ENCODE measurements around the gene ST6GALNAC3. TPM values are rescaled to one million over a fixed set of nuclear protein-coding genes. Genes with fewer than 3 reads are reported as not detected.

The ST6GALNAC3 gene
- polyA plus RNA-seq, 4 donors, result under 0.01 to 21.7 (median 2.6) TPM

GRCh38 chr1:76257823-76258222 lies 183.3 kb downstream of the ST6GALNAC3 start:
- H3K4me3 ChIP-seq (ENCODE audit: low read depth in 1 of 3, low read length in 3 of 3), result no peak overlapping the region
- no peaks in the 10 kb centered on the region for H3K27me3 ChIP-seq (ENCODE audit: control insufficient read depth in 3 of 3, insufficient read depth in 3 of 3, low read length in 3 of 3)
- DNase-seq, result no peak
- peaks cover 0 to 2% (median 0%) of the 10 kb centered on the region in 3 donors for H3K36me3 ChIP-seq (ENCODE audit: control insufficient read depth in 3 of 3, insufficient read depth in 2 of 3, low read depth in 1 of 3, low read length in 3 of 3)
- H3K27ac ChIP-seq (ENCODE audit: low read depth in 1 of 3, low read length in 2 of 3), result no peak overlapping the region
- H3K9me3 ChIP-seq (ENCODE audit: control insufficient read depth in 2 of 2, insufficient read depth in 1 of 2, low read depth in 1 of 2, low read length in 1 of 2), result no peaks in the 10 kb centered on the region
- no peak for FAIRE-seq
- WGBS, 3 donors, result 90 to 100% (median 92%) methylated on average over 2 of the region's 2 CpGs
- H3K4me1 ChIP-seq (ENCODE audit: control insufficient read depth in 3 of 3, insufficient read depth in 2 of 3, low read depth in 1 of 3, low read length in 2 of 3), result peaks cover 0 to 2% (median 0%) of the 10 kb centered on the region in 3 donors

- no peak for DNase-seq
- no peak overlapping the region for H3K27ac ChIP-seq (ENCODE audit: low read depth in 1 of 3, low read length in 2 of 3)
- no peak for FAIRE-seq
- no peaks in the 10 kb centered on the region for H3K36me3 ChIP-seq (ENCODE audit: control insufficient read depth in 3 of 3, insufficient read depth in 2 of 3, low read depth in 1 of 3, low read length in 3 of 3)
- H3K27me3 ChIP-seq (ENCODE audit: control insufficient read depth in 3 of 3, insufficient read depth in 3 of 3, low read length in 3 of 3), result no peaks in the 10 kb centered on the region
- no peak overlapping the region for H3K4me3 ChIP-seq (ENCODE audit: low read depth in 1 of 3, low read length in 3 of 3)
- 29 to 71% (median 35%) methylated on average over 1 of the region's 1 CpG for WGBS, 3 donors
- no peaks in the 10 kb centered on the region for H3K9me3 ChIP-seq (ENCODE audit: control insufficient read depth in 2 of 2, insufficient read depth in 1 of 2, low read depth in 1 of 2, low read length in 1 of 2)
- H3K4me1 ChIP-seq (ENCODE audit: control insufficient read depth in 3 of 3, insufficient read depth in 2 of 3, low read depth in 1 of 3, low read length in 2 of 3), result peaks cover 0 to 2% (median 0%) of the 10 kb centered on the region in 3 donors
These were observed 184.7 kb downstream of the ST6GALNAC3 start for GRCh38 chr1:76259270-76259669.

GRCh38 chr1:76260279-76260678 lies 185.7 kb downstream of the ST6GALNAC3 start:
- H3K36me3 ChIP-seq (ENCODE audit: control insufficient read depth in 3 of 3, insufficient read depth in 2 of 3, low read depth in 1 of 3, low read length in 3 of 3), result no peaks in the 10 kb centered on the region
- H3K9me3 ChIP-seq (ENCODE audit: control insufficient read depth in 2 of 2, insufficient read depth in 1 of 2, low read depth in 1 of 2, low read length in 1 of 2), result no peaks in the 10 kb centered on the region
- no peaks in the 10 kb centered on the region for H3K27me3 ChIP-seq (ENCODE audit: control insufficient read depth in 3 of 3, insufficient read depth in 3 of 3, low read length in 3 of 3)
- DNase-seq (no peak), FAIRE-seq (no peak)
- peaks cover 0 to 2% (median 0%) of the 10 kb centered on the region in 3 donors for H3K4me1 ChIP-seq (ENCODE audit: control insufficient read depth in 3 of 3, insufficient read depth in 2 of 3, low read depth in 1 of 3, low read length in 2 of 3)
- no peak overlapping the region for H3K4me3 ChIP-seq (ENCODE audit: low read depth in 1 of 3, low read length in 3 of 3)
- no peak overlapping the region for H3K27ac ChIP-seq (ENCODE audit: low read depth in 1 of 3, low read length in 2 of 3)
- WGBS, 3 donors, result 46 to 54% (median 51%) methylated on average over 2 of the region's 2 CpGs

DNA sequence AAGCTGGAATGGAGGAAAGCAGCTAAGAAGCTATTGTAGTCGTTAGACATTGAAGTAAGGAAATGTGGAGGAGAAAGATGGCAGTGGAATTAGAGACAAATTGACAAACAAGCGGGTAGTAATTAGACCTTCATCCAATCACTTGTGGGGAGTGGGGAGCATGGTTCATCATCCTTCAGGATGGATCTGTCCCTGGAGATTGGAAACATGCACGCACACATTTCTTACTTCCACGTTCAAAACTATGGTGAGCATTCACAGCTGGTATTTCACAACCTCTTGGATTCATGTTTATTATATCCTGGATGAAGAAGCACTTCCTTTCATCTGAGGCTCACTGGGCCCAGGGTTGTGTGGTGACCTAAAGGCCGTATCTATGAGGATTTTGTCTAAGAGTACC lies 188.1 kb downstream of the ST6GALNAC3 start:
- H3K27ac ChIP-seq (ENCODE audit: low read depth in 1 of 3, low read length in 2 of 3), result no peak overlapping the region
- no peak for FAIRE-seq
- 77 to 91% (median 82%) methylated on average over 5 of the region's 5 CpGs for WGBS, 3 donors
- no peak overlapping the region for H3K4me3 ChIP-seq (ENCODE audit: low read depth in 1 of 3, low read length in 3 of 3)
- H3K36me3 ChIP-seq (ENCODE audit: control insufficient read depth in 3 of 3, insufficient read depth in 2 of 3, low read depth in 1 of 3, low read length in 3 of 3), result no peaks in the 10 kb centered on the region
- no peaks in the 10 kb centered on the region for H3K27me3 ChIP-seq (ENCODE audit: control insufficient read depth in 3 of 3, insufficient read depth in 3 of 3, low read length in 3 of 3)
- H3K4me1 ChIP-seq (ENCODE audit: control insufficient read depth in 3 of 3, insufficient read depth in 2 of 3, low read depth in 1 of 3, low read length in 2 of 3), result no peaks in the 10 kb centered on the region
- no peak for DNase-seq
- no peaks in the 10 kb centered on the region for H3K9me3 ChIP-seq (ENCODE audit: control insufficient read depth in 2 of 2, insufficient read depth in 1 of 2, low read depth in 1 of 2, low read length in 1 of 2)

DNA sequence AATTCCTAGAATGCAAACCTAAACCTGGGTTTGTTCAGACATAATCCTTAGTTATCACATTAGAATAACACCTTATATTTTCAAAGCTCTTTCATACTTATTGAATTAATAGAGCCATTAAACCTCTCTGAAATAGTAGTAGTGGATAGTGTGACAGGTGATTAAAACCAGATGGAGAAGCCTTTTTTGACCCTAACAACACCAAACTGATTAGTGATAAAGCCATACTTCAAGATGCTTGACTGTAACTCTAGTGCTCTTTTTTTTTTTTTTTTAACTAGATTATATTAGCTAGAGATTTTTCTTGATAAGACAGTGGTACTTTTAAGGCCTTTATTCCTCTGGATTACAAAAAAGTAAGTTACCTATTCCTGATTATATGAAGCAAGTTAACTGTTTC lies 190.1 kb downstream of the ST6GALNAC3 start:
- Histone ChIP-seq H3K27me3 (ENCODE audit: control insufficient read depth in 3 of 3, insufficient read depth in 3 of 3, low read length in 3 of 3) (no peaks in the 10 kb centered on the region), H3K36me3 (ENCODE audit: control insufficient read depth in 3 of 3, insufficient read depth in 2 of 3, low read depth in 1 of 3, low read length in 3 of 3) (no peaks in the 10 kb centered on the region), H3K4me1 (ENCODE audit: control insufficient read depth in 3 of 3, insufficient read depth in 2 of 3, low read depth in 1 of 3, low read length in 2 of 3) (no peaks in the 10 kb centered on the region), H3K9me3 (ENCODE audit: control insufficient read depth in 2 of 2, insufficient read depth in 1 of 2, low read depth in 1 of 2, low read length in 1 of 2) (no peaks in the 10 kb centered on the region), H3K4me3 (ENCODE audit: low read depth in 1 of 3, low read length in 3 of 3) (no peak overlapping the region), H3K27ac (ENCODE audit: low read depth in 1 of 3, low read length in 2 of 3) (no peak overlapping the region)
- no peak for DNase-seq
- no peak for FAIRE-seq

GRCh38 chr1:76266762-76267161 lies 192.2 kb downstream of the ST6GALNAC3 start:
- no peak overlapping the region for H3K27ac ChIP-seq (ENCODE audit: low read depth in 1 of 3, low read length in 2 of 3)
- H3K9me3 ChIP-seq (ENCODE audit: control insufficient read depth in 2 of 2, insufficient read depth in 1 of 2, low read depth in 1 of 2, low read length in 1 of 2), result no peaks in the 10 kb centered on the region
- peaks cover 0 to 4% (median 0%) of the 10 kb centered on the region in 3 donors for H3K4me1 ChIP-seq (ENCODE audit: control insufficient read depth in 3 of 3, insufficient read depth in 2 of 3, low read depth in 1 of 3, low read length in 2 of 3)
- 78 to 97% (median 89%) methylated on average over 4 of the region's 4 CpGs for WGBS, 3 donors
- no peaks in the 10 kb centered on the region for H3K36me3 ChIP-seq (ENCODE audit: control insufficient read depth in 3 of 3, insufficient read depth in 2 of 3, low read depth in 1 of 3, low read length in 3 of 3)
- FAIRE-seq, result no peak
- H3K4me3 ChIP-seq (ENCODE audit: low read depth in 1 of 3, low read length in 3 of 3), result no peak overlapping the region
- no peaks in the 10 kb centered on the region for H3K27me3 ChIP-seq (ENCODE audit: control insufficient read depth in 3 of 3, insufficient read depth in 3 of 3, low read length in 3 of 3)
- no peak for DNase-seq

GRCh38 chr1:76267631-76268030 lies 193.1 kb downstream of the ST6GALNAC3 start:
- FAIRE-seq, result no peak
- no peaks in the 10 kb centered on the region for H3K9me3 ChIP-seq (ENCODE audit: control insufficient read depth in 2 of 2, insufficient read depth in 1 of 2, low read depth in 1 of 2, low read length in 1 of 2)
- peak in 1 of 2 donors; percentile 15 for DNase-seq
- H3K36me3 ChIP-seq (ENCODE audit: control insufficient read depth in 3 of 3, insufficient read depth in 2 of 3, low read depth in 1 of 3, low read length in 3 of 3), result no peaks in the 10 kb centered on the region
- H3K27me3 ChIP-seq (ENCODE audit: control insufficient read depth in 3 of 3, insufficient read depth in 3 of 3, low read length in 3 of 3), result no peaks in the 10 kb centered on the region
- peaks cover 0 to 4% (median 0%) of the 10 kb centered on the region in 3 donors for H3K4me1 ChIP-seq (ENCODE audit: control insufficient read depth in 3 of 3, insufficient read depth in 2 of 3, low read depth in 1 of 3, low read length in 2 of 3)
- 73 to 83% (median 74%) methylated on average over 2 of the region's 2 CpGs for WGBS, 3 donors
- no peak overlapping the region for H3K27ac ChIP-seq (ENCODE audit: low read depth in 1 of 3, low read length in 2 of 3)
- no peak overlapping the region for H3K4me3 ChIP-seq (ENCODE audit: low read depth in 1 of 3, low read length in 3 of 3)

DNA sequence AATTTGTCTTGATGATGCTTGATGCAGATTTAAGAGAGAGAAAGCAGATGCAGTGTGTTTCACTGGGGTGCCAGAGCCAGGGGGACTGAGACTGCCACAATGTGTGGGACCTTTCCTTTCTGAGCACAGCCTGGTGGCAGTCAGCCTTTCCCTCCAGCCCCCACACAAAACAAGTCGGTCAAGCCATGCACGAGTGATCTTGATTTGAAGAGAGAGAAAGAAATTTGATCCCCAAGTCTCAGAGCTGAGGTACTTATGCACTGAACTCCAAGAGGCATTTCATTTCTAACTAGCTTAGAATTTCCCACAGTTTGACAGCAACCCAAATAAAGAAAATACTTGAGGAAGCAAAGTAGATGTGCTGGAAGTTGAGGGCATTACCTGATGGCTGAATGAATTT lies 193.8 kb downstream of the ST6GALNAC3 start:
- Histone ChIP-seq H3K27me3 (ENCODE audit: control insufficient read depth in 3 of 3, insufficient read depth in 3 of 3, low read length in 3 of 3) (no peaks in the 10 kb centered on the region), H3K36me3 (ENCODE audit: control insufficient read depth in 3 of 3, insufficient read depth in 2 of 3, low read depth in 1 of 3, low read length in 3 of 3) (no peaks in the 10 kb centered on the region), H3K4me3 (ENCODE audit: low read depth in 1 of 3, low read length in 3 of 3) (no peak overlapping the region), H3K9me3 (ENCODE audit: control insufficient read depth in 2 of 2, insufficient read depth in 1 of 2, low read depth in 1 of 2, low read length in 1 of 2) (no peaks in the 10 kb centered on the region), H3K27ac (ENCODE audit: low read depth in 1 of 3, low read length in 2 of 3) (no peak overlapping the region), H3K4me1 (ENCODE audit: control insufficient read depth in 3 of 3, insufficient read depth in 2 of 3, low read depth in 1 of 3, low read length in 2 of 3) (peaks cover 0 to 4% (median 0%) of the 10 kb centered on the region in 3 donors)
- 24 to 39% (median 28%) methylated on average over 2 of the region's 2 CpGs for WGBS, 3 donors
- FAIRE-seq, result no peak
- DNase-seq, result no peak

DNA sequence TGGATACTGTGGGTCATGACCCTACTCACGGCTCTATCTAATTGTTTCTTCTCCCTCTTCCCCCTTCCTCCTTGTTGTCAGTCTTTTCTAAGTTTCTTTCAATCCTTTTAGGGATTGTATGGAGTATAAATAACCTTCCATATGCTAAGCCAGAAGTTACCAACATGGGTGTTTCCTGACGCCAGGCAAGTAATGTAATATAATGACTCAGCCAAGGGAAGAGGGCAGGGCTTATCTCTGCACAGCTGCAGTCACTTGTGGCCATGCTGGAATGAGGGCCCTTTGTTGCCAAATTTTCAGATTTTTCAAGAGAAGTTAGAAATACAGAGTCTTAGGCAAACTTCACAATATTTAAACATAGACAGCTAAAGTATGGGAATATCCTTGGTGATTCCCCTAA lies 194.6 kb downstream of the ST6GALNAC3 start:
- Histone ChIP-seq H3K4me1 (ENCODE audit: control insufficient read depth in 3 of 3, insufficient read depth in 2 of 3, low read depth in 1 of 3, low read length in 2 of 3) (peaks cover 0 to 4% (median 0%) of the 10 kb centered on the region in 3 donors), H3K27ac (ENCODE audit: low read depth in 1 of 3, low read length in 2 of 3) (no peak overlapping the region), H3K4me3 (ENCODE audit: low read depth in 1 of 3, low read length in 3 of 3) (no peak overlapping the region), H3K9me3 (ENCODE audit: control insufficient read depth in 2 of 2, insufficient read depth in 1 of 2, low read depth in 1 of 2, low read length in 1 of 2) (no peaks in the 10 kb centered on the region), H3K36me3 (ENCODE audit: control insufficient read depth in 3 of 3, insufficient read depth in 2 of 3, low read depth in 1 of 3, low read length in 3 of 3) (no peaks in the 10 kb centered on the region), H3K27me3 (ENCODE audit: control insufficient read depth in 3 of 3, insufficient read depth in 3 of 3, low read length in 3 of 3) (no peaks in the 10 kb centered on the region)
- DNase-seq (peak in 1 of 2 donors; percentile 18), FAIRE-seq (no peak)
- 27 to 34% (median 28%) methylated on average over 2 of the region's 2 CpGs for WGBS, 3 donors

All from small intestine (tissue), 7 donors.